ENCODE data around the gene PTDSS2. TPM values are rescaled to one million over a fixed set of nuclear protein-coding genes. Genes with fewer than 3 reads are reported as not detected.
A peak's percentile ranks its signal among the peaks of the same experiment; 100 is the strongest.

PTDSS2 gene
- total RNA-seq, 1 experiment from 2014 or later: 49.5 TPM

DNA sequence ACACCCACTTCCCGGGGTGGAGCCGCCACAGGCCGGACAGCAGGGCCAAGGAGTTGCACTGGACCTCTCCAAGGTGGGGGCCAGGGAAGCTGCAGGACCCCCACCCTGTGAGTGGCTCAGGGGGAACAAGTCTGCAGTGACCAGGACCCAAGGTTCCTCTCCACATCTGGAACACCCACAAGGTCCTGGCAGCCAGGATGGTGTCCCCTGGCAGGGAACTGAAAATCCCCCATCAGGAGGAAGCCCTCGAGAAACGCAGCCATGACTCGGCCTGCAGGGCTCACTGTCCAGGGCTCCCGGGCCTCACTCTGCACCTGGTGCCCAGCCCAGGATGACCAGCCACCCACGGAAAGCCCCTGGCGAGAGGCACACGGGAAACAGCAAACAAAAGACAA lies 45.5 kb downstream of the PTDSS2 start:
- TF ChIP-seq, protein P1, sequence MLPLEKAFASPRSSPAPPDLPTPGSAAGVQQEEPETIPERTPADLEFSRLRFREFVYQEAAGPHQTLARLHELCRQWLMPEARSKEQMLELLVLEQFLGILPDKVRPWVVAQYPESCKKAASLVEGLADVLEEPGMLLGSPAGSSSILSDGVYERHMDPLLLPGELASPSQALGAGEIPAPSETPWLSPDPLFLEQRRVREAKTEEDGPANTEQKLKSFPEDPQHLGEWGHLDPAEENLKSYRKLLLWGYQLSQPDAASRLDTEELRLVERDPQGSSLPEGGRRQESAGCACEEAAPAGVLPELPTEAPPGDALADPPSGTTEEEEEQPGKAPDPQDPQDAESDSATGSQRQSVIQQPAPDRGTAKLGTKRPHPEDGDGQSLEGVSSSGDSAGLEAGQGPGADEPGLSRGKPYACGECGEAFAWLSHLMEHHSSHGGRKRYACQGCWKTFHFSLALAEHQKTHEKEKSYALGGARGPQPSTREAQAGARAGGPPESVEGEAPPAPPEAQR (CRISPR knock-in tag; IDR thresholded peaks at IDR 0.05): no peak
- TF ChIP-seq HMGA2 (CRISPR knock-in tag; IDR thresholded peaks at IDR 0.05) (no peak), ZNF396 (CRISPR knock-in tag; IDR thresholded peaks at IDR 0.05; ENCODE audit: borderline replicate concordance) (no peak), NR2C2 (CRISPR knock-in tag; IDR thresholded peaks at IDR 0.05) (no peak), NR1H2 (CRISPR knock-in tag; IDR thresholded peaks at IDR 0.05) (no peak), JUN (CRISPR knock-in tag; IDR thresholded peaks at IDR 0.05) (no peak), CBFB (CRISPR knock-in tag; IDR thresholded peaks at IDR 0.05; ENCODE audit: low read depth) (no peak), ZNF263 (CRISPR knock-in tag; IDR thresholded peaks at IDR 0.05; ENCODE audit: low read depth) (no peak), CREB1 (CRISPR knock-in tag; IDR thresholded peaks at IDR 0.05) (no peak), FOXP1 (CRISPR knock-in tag; IDR thresholded peaks at IDR 0.05; ENCODE audit: borderline replicate concordance) (no peak), ZNF416 (CRISPR knock-in tag; IDR thresholded peaks at IDR 0.05) (no peak), TP53 (CRISPR knock-in tag; IDR thresholded peaks at IDR 0.05) (no peak), MYBL2 (CRISPR knock-in tag; IDR thresholded peaks at IDR 0.05) (no peak)
- TF ChIP-seq, protein P2, sequence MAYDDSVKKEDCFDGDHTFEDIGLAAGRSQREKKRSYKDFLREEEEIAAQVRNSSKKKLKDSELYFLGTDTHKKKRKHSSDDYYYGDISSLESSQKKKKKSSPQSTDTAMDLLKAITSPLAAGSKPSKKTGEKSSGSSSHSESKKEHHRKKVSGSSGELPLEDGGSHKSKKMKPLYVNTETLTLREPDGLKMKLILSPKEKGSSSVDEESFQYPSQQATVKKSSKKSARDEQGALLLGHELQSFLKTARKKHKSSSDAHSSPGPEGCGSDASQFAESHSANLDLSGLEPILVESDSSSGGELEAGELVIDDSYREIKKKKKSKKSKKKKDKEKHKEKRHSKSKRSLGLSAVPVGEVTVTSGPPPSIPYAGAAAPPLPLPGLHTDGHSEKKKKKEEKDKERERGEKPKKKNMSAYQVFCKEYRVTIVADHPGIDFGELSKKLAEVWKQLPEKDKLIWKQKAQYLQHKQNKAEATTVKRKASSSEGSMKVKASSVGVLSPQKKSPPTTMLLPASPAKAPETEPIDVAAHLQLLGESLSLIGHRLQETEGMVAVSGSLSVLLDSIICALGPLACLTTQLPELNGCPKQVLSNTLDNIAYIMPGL (CRISPR knock-in tag; IDR thresholded peaks at IDR 0.05): no peak
- TF ChIP-seq, protein P3, sequence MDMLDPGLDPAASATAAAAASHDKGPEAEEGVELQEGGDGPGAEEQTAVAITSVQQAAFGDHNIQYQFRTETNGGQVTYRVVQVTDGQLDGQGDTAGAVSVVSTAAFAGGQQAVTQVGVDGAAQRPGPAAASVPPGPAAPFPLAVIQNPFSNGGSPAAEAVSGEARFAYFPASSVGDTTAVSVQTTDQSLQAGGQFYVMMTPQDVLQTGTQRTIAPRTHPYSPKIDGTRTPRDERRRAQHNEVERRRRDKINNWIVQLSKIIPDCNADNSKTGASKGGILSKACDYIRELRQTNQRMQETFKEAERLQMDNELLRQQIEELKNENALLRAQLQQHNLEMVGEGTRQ (CRISPR knock-in tag; IDR thresholded peaks at IDR 0.05): no peak
- TF ChIP-seq, protein P4, sequence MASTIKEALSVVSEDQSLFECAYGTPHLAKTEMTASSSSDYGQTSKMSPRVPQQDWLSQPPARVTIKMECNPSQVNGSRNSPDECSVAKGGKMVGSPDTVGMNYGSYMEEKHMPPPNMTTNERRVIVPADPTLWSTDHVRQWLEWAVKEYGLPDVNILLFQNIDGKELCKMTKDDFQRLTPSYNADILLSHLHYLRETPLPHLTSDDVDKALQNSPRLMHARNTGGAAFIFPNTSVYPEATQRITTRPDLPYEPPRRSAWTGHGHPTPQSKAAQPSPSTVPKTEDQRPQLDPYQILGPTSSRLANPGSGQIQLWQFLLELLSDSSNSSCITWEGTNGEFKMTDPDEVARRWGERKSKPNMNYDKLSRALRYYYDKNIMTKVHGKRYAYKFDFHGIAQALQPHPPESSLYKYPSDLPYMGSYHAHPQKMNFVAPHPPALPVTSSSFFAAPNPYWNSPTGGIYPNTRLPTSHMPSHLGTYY (CRISPR knock-in tag; IDR thresholded peaks at IDR 0.05): no peak
- TF ChIP-seq, protein P5, sequence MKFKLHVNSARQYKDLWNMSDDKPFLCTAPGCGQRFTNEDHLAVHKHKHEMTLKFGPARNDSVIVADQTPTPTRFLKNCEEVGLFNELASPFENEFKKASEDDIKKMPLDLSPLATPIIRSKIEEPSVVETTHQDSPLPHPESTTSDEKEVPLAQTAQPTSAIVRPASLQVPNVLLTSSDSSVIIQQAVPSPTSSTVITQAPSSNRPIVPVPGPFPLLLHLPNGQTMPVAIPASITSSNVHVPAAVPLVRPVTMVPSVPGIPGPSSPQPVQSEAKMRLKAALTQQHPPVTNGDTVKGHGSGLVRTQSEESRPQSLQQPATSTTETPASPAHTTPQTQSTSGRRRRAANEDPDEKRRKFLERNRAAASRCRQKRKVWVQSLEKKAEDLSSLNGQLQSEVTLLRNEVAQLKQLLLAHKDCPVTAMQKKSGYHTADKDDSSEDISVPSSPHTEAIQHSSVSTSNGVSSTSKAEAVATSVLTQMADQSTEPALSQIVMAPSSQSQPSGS (CRISPR knock-in tag; IDR thresholded peaks at IDR 0.05; ENCODE audit: borderline replicate concordance, low read depth): no peak
- TF ChIP-seq, protein P6, sequence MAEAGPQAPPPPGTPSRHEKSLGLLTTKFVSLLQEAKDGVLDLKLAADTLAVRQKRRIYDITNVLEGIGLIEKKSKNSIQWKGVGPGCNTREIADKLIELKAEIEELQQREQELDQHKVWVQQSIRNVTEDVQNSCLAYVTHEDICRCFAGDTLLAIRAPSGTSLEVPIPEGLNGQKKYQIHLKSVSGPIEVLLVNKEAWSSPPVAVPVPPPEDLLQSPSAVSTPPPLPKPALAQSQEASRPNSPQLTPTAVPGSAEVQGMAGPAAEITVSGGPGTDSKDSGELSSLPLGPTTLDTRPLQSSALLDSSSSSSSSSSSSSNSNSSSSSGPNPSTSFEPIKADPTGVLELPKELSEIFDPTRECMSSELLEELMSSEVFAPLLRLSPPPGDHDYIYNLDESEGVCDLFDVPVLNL (CRISPR knock-in tag; IDR thresholded peaks at IDR 0.05; ENCODE audit: borderline replicate concordance, low read depth): no peak
- TF ChIP-seq, protein P7, sequence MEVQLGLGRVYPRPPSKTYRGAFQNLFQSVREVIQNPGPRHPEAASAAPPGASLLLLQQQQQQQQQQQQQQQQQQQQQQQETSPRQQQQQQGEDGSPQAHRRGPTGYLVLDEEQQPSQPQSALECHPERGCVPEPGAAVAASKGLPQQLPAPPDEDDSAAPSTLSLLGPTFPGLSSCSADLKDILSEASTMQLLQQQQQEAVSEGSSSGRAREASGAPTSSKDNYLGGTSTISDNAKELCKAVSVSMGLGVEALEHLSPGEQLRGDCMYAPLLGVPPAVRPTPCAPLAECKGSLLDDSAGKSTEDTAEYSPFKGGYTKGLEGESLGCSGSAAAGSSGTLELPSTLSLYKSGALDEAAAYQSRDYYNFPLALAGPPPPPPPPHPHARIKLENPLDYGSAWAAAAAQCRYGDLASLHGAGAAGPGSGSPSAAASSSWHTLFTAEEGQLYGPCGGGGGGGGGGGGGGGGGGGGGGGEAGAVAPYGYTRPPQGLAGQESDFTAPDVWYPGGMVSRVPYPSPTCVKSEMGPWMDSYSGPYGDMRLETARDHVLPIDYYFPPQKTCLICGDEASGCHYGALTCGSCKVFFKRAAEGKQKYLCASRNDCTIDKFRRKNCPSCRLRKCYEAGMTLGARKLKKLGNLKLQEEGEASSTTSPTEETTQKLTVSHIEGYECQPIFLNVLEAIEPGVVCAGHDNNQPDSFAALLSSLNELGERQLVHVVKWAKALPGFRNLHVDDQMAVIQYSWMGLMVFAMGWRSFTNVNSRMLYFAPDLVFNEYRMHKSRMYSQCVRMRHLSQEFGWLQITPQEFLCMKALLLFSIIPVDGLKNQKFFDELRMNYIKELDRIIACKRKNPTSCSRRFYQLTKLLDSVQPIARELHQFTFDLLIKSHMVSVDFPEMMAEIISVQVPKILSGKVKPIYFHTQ (CRISPR knock-in tag; IDR thresholded peaks at IDR 0.05): no peak
- TF ChIP-seq, protein P8, sequence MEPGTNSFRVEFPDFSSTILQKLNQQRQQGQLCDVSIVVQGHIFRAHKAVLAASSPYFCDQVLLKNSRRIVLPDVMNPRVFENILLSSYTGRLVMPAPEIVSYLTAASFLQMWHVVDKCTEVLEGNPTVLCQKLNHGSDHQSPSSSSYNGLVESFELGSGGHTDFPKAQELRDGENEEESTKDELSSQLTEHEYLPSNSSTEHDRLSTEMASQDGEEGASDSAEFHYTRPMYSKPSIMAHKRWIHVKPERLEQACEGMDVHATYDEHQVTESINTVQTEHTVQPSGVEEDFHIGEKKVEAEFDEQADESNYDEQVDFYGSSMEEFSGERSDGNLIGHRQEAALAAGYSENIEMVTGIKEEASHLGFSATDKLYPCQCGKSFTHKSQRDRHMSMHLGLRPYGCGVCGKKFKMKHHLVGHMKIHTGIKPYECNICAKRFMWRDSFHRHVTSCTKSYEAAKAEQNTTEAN (CRISPR knock-in tag; IDR thresholded peaks at IDR 0.05): no peak
- H3K36me3 Mint-ChIP-seq: peaks cover 53% of the 10 kb centered on the region
- POLR2A ChIA-PET: no interaction called here
- H3K9me3 Mint-ChIP-seq: peaks cover 14% of the 10 kb centered on the region
- no peaks in the 10 kb centered on the region for H3K4me1 Mint-ChIP-seq
- H3K27ac Mint-ChIP-seq: peak overlapping the region; percentile 91; the same call in 1 of the 2 replicates
- CTCF ChIA-PET: no interaction called here
- no peak for DNase-seq (ENCODE audit: low spot score)
- H3K27me3 Mint-ChIP-seq (ENCODE audit: low read depth): peaks cover 2% of the 10 kb centered on the region; the same call in 1 of the 2 replicates
- no peak for ATAC-seq
- H3K4me3 Mint-ChIP-seq: no peak overlapping the region
